Measurements from ENCODE around the gene INPP4B. TPM values are rescaled to one million over a fixed set of nuclear protein-coding genes. Genes with fewer than 3 reads are reported as not detected.

Gene INPP4B
- total RNA-seq, 2 experiments from 2014 or later: 63.9 to 64.9 TPM

DNA sequence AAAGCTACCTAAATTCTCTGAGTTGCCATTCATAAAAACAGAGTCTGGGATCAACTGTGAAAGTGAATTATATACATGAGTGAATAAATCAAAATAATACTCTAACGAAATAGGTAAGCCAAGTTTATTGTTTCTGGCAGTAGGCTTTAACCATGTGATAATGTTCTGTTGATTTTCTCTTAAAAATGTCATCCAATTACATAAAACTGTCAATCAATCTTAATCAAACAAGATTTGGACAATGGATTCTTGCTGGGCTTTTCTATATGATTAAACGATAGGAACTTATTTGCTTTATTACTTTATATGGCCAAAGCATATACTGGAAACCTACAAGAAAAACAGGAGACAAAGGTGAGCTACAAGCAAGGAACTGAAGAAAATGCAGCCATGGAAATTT lies 148.8 kb downstream of the INPP4B start:
- intact Hi-C loops (cut with micrococcal nuclease): no loop called here
- Mint-ChIP-seq H3K27ac (peak overlapping the region; percentile 94), H3K36me3 (no peaks in the 10 kb centered on the region), H3K4me3 (no peak overlapping the region), H3K4me1 (ENCODE audit: low read depth) (peaks cover 60% of the 10 kb centered on the region), H3K27me3 (no peaks in the 10 kb centered on the region), H3K9me3 (no peaks in the 10 kb centered on the region)
- DNase-seq: no peak
- ChIA-PET POLR2A (interaction anchor here (1.3 kb wide), 1 partner anchor 290 kb away, joined by 3 read pairs; no protein-coding TSS in a partner anchor), CTCF (no interaction called here)

DNA sequence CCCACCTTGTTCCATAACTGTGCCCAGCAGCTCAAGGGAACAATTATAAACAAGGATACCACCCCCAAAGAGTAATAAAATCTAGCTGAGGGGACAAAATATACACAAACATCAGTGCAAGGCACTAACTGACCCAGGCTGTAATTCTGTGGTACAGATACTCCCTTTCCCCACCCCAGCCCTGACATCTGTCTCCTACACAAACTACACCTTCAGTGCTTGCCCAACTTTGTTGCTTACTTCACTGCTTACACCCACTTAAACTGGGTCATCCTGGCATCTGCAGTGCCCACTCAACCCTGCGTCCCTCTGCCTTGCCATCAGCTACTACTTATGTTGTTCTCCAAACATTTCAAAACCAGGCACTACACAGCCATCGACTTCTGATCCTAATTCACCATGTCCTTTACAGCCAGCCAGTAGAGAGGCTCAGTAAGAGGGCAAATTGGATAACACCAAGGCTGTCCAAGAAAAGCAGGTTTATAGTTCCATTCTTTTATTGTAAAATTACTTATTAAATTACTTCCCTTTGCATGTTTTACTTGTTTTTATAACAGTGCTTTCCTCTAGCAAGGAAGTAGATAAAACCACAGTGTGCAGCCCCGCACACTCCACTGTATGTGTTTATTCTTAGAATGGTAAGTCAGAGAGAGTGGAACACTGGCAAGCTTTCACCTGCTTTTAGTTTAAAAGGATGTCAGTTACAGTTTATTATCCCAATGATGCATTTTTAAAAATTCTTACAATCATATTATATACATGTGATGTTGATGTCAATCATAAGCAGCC lies 149.6 kb downstream of the INPP4B start:
- intact Hi-C loops (cut with micrococcal nuclease): no loop called here
- POLR2A ChIA-PET: interaction anchor here (1.3 kb wide), 1 partner anchor 290 kb away, joined by 3 read pairs; no protein-coding TSS in a partner anchor
- peaks cover 1% of the 10 kb centered on the region for H3K36me3 Mint-ChIP-seq

DNA sequence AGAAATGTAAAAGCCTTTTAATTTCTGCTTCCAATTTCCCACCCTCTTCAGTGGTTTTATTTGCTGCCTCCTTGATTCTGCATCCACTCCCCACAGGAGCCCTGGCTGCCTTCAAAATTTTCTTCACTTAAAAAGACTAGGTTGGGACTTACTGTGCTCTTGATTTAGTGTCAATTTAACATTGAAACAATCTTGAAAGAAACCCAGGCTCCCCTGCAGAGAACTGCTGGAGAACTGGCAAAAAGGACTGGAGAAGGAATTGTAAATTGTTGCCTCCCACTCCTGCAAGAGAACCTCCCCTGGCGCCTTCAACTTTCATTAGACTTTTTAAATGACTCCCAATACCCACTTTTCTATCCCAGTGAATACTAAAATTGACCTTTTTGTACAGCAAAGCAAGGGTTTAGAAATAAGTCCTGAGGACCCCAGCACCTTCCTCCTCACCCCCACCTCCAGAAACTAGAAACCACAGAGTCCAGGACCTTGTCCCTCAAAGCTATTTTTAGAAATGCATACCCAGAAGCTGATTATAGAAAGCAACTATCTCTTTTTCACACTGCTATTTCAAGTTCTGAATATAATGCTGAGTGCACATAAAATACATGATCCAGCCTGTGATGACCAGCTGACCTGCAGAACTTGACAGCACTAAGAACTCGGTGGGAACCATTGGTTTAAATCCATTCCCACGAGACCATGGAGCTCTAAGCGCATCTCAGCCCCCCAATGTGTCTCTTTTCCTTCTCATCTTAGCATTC lies 155.5 kb downstream of the INPP4B start:
- Mint-ChIP-seq H3K27ac (no peak overlapping the region), H3K4me3 (no peak overlapping the region), H3K9me3 (peaks cover 8% of the 10 kb centered on the region), H3K27me3 (no peaks in the 10 kb centered on the region), H3K4me1 (ENCODE audit: low read depth) (peaks cover 19% of the 10 kb centered on the region), H3K36me3 (peaks cover 13% of the 10 kb centered on the region)
- CTCF ChIA-PET: no interaction called here
- no peak for DNase-seq
- intact Hi-C loops (cut with micrococcal nuclease): no loop called here
- POLR2A ChIA-PET: no interaction called here

More for the DNA sequence above, 149.6 kb downstream of the INPP4B start:
- Mint-ChIP-seq H3K27ac (peak overlapping the region; percentile 94), H3K4me1 (ENCODE audit: low read depth) (peaks cover 57% of the 10 kb centered on the region), H3K9me3 (peaks cover under 1% of the 10 kb centered on the region), H3K4me3 (peak overlapping the region; percentile 57), H3K27me3 (no peaks in the 10 kb centered on the region)
- DNase-seq: peak; percentile 40
- CTCF ChIA-PET: no interaction called here

DNA sequence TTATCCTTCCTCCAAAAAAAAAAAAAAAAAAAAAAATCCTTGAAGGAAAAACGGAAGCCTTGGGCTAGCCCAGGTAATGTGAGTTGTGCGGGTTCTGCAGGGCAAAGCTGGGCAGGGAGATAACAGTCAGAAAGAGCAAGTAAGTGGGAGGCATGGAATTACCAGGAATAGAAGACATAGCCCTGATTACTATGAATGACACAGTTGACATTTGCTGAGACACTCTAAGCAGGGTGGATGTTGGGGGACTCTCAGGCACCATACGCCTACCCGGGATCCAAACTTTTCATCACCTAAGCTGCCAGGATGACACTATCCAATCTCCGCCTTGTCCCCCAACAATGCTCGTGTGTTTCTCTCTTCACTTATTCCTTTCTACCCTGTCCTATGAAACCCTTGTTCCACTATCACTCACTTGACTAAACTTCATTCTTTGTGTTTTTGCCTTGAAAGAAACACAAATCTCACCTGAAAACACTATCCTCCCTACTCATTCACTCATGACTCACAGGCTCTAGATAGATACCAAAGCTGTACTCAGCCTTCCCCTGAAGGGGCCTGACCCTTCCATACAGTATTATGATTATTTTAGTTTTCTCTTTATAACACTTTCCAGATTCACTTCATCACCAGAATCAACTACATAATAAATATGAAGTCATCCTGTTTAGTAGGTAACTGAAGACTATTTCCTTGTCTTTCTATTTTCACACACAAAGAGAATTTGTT lies 158.4 kb downstream of the INPP4B start:
- CTCF ChIA-PET: no interaction called here
- DNase-seq: no peak
- Mint-ChIP-seq H3K4me3 (no peak overlapping the region), H3K4me1 (ENCODE audit: low read depth) (peaks cover 19% of the 10 kb centered on the region), H3K27ac (no peak overlapping the region), H3K36me3 (peaks cover 20% of the 10 kb centered on the region), H3K27me3 (no peaks in the 10 kb centered on the region), H3K9me3 (peaks cover 12% of the 10 kb centered on the region)
- intact Hi-C loops (cut with micrococcal nuclease): no loop called here
- POLR2A ChIA-PET: interaction anchor here (0.7 kb wide), 1 partner anchor 12 kb away, joined by 7 read pairs; no protein-coding TSS in a partner anchor

DNA sequence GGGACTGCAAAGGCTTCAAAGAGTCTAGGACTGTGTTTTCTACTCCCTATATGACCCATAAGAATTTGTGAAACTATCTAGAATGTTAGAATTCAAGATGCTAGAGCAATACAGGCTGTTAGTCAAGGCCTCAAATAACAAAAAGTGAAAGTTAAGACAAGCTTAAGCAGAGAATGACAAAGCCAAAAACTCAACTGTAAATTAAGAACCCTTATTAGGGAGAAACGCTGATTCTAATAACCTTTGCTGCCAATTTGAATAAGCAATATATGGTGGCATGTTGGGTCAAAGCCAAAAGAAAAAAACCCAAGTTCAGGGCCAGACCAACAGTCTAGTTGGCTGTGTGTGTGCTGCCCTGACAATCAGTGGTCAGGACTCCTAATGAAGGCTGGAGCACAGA lies 160.0 kb downstream of the INPP4B start:
- DNase-seq: no peak
- peaks cover 9% of the 10 kb centered on the region for H3K9me3 Mint-ChIP-seq
- no peak overlapping the region for H3K4me3 Mint-ChIP-seq
- ChIA-PET CTCF (no interaction called here), POLR2A (no interaction called here)
- intact Hi-C loops (cut with micrococcal nuclease): no loop called here
- H3K36me3 Mint-ChIP-seq: peaks cover 18% of the 10 kb centered on the region
- H3K27ac Mint-ChIP-seq: no peak overlapping the region
- no peaks in the 10 kb centered on the region for H3K27me3 Mint-ChIP-seq
- peaks cover 16% of the 10 kb centered on the region for H3K4me1 Mint-ChIP-seq (ENCODE audit: low read depth)

DNA sequence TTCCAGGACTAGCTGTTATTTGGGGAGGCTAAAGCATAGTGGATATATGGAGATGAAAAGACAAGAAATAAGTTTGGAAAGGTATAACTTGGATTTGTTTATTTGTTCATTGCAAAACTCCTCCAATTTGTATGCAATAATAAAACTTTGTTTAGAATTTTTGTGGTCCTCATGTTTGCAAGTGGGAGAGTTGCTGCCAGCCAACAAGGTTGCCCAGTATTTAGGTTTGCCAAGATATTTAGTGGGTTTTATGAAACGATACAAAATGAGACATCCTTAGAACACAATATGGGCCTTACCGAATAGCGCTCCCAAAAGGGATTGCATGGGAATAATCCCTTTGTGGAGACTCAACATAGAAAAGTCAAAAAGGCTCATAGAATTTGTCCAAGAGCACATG lies 162.1 kb downstream of the INPP4B start:
- intact Hi-C loops (cut with micrococcal nuclease): no loop called here
- DNase-seq: no peak
- Mint-ChIP-seq H3K27ac (no peak overlapping the region), H3K9me3 (peaks cover 11% of the 10 kb centered on the region), H3K4me1 (ENCODE audit: low read depth) (peaks cover 16% of the 10 kb centered on the region), H3K36me3 (peaks cover 16% of the 10 kb centered on the region), H3K4me3 (no peak overlapping the region), H3K27me3 (no peaks in the 10 kb centered on the region)
- ChIA-PET POLR2A (no interaction called here), CTCF (no interaction called here)

DNA sequence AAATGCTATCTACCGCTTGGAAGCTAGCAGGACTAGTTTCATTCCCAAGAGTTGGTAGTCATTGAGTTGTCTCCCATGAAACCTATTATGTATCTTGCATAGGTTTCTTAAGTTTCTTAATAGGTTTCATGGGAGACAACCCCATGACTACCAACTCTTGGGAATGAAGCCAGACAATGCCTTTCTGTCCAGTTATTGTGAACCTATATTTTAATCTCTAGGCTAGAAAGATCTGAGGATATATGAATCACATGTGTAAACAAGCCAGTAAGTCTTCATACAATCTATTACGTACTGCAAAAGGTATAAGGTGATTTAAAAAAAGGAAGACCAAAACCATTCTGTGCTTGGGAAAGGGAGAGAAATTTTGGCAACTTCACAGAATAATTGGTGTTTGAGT lies 162.6 kb downstream of the INPP4B start:
- intact Hi-C loops (cut with micrococcal nuclease): no loop called here
- peaks cover 11% of the 10 kb centered on the region for H3K9me3 Mint-ChIP-seq
- H3K4me1 Mint-ChIP-seq (ENCODE audit: low read depth): peaks cover 16% of the 10 kb centered on the region
- ChIA-PET POLR2A (no interaction called here), CTCF (no interaction called here)
- H3K27ac Mint-ChIP-seq: no peak overlapping the region
- H3K27me3 Mint-ChIP-seq: no peaks in the 10 kb centered on the region
- peaks cover 16% of the 10 kb centered on the region for H3K36me3 Mint-ChIP-seq
- no peak overlapping the region for H3K4me3 Mint-ChIP-seq
- no peak for DNase-seq

DNA sequence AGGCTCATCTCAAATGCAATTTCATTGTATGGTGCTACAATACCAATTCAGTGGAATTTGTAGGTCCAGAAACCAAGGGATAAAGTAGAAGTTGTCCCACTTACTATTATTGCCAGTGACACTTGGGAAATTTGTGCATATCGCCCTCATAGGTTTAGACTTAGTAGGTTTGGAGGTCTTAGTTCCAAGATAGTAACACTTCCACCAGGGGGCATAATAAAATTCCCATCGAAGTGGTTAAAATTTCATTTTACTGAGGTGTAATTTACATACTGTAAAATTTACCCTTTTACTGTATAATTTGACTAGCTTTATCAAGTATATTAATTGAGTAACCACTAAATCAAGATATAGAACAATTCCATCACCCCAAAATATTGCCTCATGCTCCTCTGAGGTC lies 174.6 kb downstream of the INPP4B start:
- Mint-ChIP-seq H3K27me3 (no peaks in the 10 kb centered on the region), H3K27ac (no peak overlapping the region), H3K36me3 (peaks cover 66% of the 10 kb centered on the region), H3K4me3 (no peak overlapping the region), H3K4me1 (ENCODE audit: low read depth) (peaks cover 3% of the 10 kb centered on the region), H3K9me3 (peaks cover 72% of the 10 kb centered on the region)
- DNase-seq: no peak
- ChIA-PET POLR2A (no interaction called here), CTCF (no interaction called here)
- intact Hi-C loops (cut with micrococcal nuclease): no loop called here

DNA sequence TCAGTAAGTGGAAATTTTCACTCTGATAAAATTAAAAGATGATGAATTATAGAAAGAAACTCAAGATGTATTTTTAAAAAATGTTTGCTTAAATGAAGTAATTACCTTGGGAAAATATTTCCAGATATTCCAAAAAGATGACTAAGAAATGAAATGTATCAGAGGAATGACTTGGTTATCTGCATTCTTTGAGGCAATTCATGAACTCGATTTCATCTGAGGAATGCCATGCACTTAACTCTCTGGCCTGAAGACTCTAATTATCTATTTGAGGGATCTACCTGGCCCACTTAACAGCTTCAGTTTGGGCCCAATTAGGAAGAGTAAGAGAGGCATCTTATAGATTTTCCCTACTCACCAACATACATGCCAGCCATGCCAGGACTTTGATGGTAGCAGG lies 182.3 kb downstream of the INPP4B start:
- intact Hi-C loops (cut with micrococcal nuclease): no loop called here
- CTCF ChIA-PET: no interaction called here
- Mint-ChIP-seq H3K27ac (no peak overlapping the region), H3K27me3 (no peaks in the 10 kb centered on the region), H3K9me3 (peaks cover 58% of the 10 kb centered on the region), H3K36me3 (peaks cover 64% of the 10 kb centered on the region), H3K4me1 (ENCODE audit: low read depth) (no peaks in the 10 kb centered on the region), H3K4me3 (no peak overlapping the region)
- POLR2A ChIA-PET: no interaction called here
- DNase-seq: no peak

DNA sequence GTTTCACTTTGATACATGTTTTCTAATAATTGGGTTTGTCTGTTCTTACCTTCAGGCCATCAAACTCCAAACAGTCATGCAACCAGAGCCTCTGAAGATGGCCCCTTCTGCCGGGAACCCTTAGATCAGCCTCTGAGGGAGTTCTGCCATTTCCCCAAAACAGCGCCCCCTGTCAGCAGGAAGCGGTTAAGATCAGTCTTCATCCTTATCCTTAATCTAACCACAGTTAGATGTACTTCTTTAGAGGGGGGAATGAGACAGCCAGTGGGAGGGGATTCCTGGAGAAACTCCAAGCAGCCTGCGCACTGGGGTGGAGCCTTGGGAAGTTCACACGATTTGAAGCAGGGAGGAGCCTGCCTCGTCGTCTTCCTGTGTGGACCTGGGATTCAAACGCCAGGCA lies 185.4 kb downstream of the INPP4B start:
- ChIA-PET POLR2A (no interaction called here), CTCF (no interaction called here)
- Mint-ChIP-seq H3K27me3 (no peaks in the 10 kb centered on the region), H3K4me1 (ENCODE audit: low read depth) (no peaks in the 10 kb centered on the region), H3K36me3 (peaks cover 64% of the 10 kb centered on the region), H3K9me3 (peaks cover 64% of the 10 kb centered on the region), H3K27ac (no peak overlapping the region), H3K4me3 (no peak overlapping the region)
- intact Hi-C loops (cut with micrococcal nuclease): no loop called here
- no peak for DNase-seq

DNA sequence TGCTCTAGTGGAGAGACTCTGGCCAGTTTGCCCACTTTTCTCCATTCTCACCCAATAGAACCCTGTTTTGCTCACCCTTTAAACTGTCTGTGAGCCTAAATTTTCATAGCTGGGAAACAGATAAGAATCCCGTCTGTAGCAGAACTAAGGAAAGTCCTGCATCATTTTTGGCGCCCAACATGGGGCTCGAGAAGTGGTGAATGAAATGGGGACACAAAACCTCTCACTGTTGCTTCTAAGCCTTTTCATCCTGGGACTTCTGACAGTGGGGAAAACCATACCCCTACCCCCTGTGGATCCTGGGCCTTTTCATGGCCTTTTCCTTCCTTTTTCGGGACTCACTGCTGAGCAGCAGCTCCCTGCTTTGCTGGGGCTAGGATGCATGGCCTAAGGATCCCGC lies 189.9 kb downstream of the INPP4B start:
- peak; percentile 23 for DNase-seq
- no peaks in the 10 kb centered on the region for H3K27me3 Mint-ChIP-seq
- no peak overlapping the region for H3K27ac Mint-ChIP-seq
- ChIA-PET CTCF (no interaction called here), POLR2A (no interaction called here)
- H3K36me3 Mint-ChIP-seq: peaks cover 72% of the 10 kb centered on the region
- intact Hi-C loops (cut with micrococcal nuclease): no loop called here
- no peak overlapping the region for H3K4me3 Mint-ChIP-seq
- peaks cover 86% of the 10 kb centered on the region for H3K9me3 Mint-ChIP-seq
- H3K4me1 Mint-ChIP-seq (ENCODE audit: low read depth): no peaks in the 10 kb centered on the region

DNA sequence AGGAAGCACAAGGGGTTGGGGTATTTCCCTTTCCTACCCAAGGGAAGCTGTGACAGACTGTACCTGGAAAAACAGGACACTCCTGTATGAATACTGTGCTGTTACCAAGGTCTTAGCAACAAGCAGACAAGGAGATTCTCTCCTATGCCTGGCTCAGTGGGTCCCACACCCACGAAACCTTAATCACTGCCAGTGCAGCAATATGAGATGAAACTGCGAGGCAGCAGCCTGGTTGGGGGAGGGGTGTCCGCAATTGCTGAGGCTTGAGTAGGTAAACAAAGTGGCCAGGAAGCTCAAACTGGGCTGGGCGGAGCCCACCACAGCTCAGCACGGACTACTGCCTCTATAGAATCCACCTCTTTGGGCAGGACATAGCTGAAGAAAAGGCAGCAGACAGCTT lies 197.7 kb downstream of the INPP4B start:
- POLR2A ChIA-PET: no interaction called here
- peaks cover 67% of the 10 kb centered on the region for H3K9me3 Mint-ChIP-seq
- peaks cover 71% of the 10 kb centered on the region for H3K36me3 Mint-ChIP-seq

More for the DNA sequence above, 197.7 kb downstream of the INPP4B start:
- Mint-ChIP-seq H3K4me3 (no peak overlapping the region), H3K27ac (no peak overlapping the region), H3K27me3 (no peaks in the 10 kb centered on the region), H3K4me1 (ENCODE audit: low read depth) (peaks cover 9% of the 10 kb centered on the region)
- DNase-seq: no peak
- intact Hi-C loops (cut with micrococcal nuclease): no loop called here
- CTCF ChIA-PET: no interaction called here
